HG03469 (cell line): ENCODE results near the gene ESR1.
"Not testable (repeated sequence)": the region's sequence is repeated elsewhere in the genome, so short reads cannot be mapped to it uniquely, and the experiment has no call there.

ENCODE experiments used
- ATAC-seq: cut with Tn5 transposase; IDR thresholded peaks from one replicate; pipeline ENCODE4 v1.9.1; 2021; ENCODE audit warnings: mild to moderate bottlenecking, moderate library complexity, moderate number of reproducible peaks; ENCODE audit not compliant: unreplicated experiment

ESR1 gene

DNA sequence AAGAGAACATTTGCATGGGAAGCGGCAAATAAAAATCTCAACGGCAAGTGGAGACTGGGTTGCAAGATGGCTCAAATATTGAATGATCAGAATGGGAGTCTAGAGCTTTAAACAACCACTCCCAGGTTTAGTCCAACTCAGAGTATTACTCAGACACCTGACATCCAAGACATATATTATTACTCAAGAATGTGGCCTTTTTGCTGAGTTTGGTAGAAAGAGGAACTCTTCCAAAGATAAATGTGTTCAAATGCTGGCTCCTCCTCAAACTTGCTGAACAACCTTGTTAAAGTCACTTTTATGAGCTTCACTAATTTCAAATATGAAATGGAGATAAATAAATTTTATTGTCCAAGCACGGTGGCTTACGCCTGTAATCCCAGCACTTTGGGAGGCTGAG is 77.8 kb downstream of the ESR1 start:
- no peak for ATAC-seq

DNA sequence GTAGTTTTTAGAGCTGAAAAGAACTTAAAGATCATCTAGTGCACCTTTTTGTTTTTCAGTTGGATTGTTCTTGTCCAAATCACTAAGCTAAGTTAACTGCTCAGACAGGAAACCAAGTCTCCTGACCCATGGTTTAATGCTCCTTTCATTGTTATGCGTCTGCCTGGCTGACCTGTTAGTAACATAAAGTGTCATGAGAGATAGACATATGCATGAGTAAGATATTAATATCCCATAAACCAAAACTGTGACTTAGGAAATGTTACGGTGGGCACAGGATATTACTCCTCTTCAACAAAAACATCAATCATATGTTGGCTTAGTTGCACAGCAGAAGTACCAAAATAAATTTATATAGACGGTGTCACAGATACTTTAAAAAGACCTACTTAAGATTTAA is 84.0 kb downstream of the ESR1 start:
- no peak for ATAC-seq

DNA sequence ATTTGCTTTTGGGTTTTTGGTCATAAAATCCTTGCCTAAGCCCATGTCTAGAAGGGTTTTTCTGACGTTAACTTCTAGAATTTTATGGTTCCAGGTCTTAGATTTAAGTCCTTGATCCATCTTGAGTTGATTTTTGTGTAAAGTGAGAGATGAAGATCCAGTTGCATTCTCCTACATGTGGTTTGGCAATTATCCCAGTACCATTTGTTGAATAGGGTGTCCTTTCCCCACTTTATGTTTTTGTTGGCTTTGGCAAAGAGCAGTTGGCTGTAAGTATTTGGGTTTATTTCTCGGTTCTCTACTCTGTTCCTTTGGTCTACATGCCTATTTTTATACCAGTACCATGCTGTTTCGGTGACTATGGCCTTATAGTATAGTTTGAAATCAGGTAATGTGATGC is 86.9 kb downstream of the ESR1 start:
- not testable (repeated sequence) for ATAC-seq

DNA sequence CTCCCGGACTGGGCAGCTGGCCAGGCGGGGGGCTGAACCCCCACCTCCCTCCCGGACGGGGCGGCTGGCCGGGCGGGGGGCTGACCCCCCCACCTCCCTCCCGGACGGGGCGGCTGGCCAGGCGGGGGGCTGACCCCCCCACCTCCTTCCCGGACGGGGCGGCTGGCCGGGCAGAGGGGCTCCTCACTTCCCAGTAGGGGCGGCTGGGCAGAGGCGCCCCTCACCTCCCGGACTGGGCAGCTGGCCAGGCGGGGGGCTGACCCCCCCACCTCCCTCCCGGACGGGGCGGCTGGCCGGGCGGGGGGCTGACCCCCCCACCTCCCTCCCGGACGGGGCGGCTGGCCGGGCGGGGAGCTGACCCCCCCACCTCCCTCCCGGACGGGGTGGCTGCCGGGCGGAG is 91.7 kb downstream of the ESR1 start:
- ATAC-seq, result not testable (repeated sequence)

DNA sequence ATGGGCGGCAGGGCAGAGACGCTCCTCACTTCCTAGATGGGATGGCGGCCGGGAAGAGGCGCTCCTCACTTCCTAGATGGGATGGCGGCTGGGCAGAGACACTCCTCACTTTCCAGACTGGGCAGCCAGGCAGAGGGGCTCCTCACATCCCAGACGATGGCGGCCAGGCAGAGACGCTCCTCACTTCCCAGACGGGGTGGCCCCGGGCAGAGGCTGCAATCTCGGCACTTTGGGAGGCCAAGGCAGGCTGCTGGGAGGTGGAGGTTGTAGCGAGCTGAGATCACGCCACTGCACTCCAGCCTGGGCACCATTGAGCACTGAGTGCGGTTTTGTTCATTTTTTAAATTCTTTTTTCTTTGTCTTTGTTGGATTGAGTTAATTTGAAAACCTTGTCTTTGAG is 92.3 kb downstream of the ESR1 start:
- ATAC-seq, result not testable (repeated sequence)

DNA sequence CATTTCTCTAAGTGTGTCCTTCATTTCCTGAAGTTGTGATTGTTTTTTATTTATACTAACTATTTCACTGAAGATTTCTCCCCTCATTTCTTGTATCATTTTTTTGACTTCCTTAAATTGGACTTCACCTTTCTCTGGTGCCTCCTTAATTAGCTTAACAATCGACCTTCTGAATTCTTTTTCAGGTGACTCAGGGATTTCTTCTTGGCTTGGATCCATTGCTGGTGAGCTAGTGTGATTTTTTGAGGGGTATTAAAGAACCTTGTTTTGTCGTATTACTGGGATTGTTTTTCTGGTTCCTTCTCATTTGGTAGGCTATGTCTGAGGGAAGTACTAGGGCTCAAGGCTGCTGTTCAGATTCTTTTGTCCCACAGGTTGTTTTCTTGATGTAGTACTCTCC is 92.8 kb downstream of the ESR1 start:
- ATAC-seq, result no peak

DNA sequence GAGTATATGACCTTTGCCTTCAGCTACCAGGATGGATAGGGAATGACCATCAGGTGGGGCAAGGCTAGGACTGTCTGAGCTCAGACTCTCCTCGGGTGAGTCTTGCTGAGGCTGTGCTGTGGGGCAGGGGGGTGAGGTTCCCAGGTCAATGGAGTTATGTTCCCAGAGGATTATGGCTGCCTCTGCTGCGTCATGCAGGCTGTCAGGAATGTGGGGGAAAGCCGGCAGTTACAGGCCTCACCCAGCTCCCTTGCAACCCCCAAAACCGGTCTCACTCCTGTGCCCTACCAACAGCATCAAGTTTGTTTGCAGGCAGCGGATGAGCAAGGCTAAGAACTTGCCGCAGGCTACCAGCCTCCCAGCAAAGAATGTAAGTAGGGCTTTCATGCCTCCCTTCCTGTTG is 93.5 kb downstream of the ESR1 start:
- ATAC-seq, result no peak

DNA sequence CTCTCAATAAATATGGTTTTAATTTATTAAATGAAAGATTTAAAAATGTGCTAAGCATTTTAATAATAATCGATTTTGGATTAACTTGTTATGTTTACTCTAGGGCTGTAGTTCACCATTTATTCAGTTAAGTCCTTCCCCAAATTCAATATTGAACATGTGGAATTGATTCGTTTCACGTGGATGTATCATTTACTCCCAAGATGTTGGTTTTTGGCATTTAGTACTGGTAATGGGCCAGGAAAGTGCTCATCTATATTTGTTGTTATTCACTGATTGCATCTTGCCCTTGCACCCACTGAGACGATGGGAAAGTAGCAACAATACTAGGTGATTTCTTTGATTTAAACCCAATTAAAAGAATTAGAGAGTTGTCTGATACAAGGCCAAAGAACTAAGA is 97.1 kb downstream of the ESR1 start:
- no peak for ATAC-seq

DNA sequence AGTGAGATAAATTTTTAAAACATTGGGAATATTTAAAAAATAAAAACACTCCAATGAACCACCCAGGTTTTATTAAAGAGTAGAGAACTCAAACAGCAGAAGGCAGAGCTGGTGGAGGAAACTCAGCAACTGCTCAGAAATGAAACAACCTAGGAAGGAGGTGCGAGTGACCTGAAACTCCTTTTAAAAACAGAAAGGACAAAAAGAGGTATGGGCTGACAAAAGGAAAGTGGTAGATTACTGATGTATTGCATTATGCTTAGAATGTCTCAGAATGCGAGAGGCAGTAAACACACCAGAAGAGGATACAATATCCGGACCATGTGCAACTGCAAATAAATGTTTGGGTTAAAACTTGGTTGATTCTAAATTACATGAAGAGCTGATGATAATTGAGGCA is 97.6 kb downstream of the ESR1 start:
- ATAC-seq, result no peak

DNA sequence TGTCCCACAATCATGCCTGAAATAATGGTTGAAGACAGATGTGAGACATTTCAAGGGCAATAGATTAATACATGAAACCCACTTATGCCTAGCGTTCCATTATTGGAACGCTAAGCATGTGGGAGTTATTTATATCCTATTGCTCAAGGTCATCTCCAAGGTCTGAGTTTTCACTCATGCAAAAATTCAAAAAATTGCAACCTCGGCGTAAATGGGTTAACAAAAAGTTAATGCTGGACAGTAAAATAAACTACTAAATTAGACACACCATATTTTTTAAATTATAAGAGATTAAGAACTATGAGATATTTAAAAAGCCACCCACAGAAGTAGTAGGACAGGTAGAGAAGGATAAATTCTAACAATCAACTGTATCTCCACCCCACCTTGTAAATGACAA is 98.4 kb downstream of the ESR1 start:
- ATAC-seq, result no peak

DNA sequence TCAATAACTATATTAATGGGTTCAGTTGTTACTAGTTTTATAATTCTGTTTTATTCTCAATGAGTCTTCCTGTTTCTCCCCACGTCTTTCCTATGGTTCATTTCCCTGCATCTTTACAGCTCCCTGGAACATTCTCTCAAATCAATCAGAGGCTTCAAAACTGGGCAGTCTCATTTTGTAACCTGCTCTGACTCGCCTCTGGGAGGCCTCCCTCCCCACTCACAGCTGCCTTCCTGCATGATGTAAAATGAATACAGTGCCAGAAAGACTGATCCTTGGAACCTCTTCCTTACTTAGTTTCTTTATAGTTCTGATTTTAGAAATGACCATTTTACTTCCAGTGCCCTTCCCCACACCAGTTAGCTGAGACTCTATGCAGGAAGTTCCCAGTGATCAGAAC is 103.9 kb downstream of the ESR1 start:
- no peak for ATAC-seq

DNA sequence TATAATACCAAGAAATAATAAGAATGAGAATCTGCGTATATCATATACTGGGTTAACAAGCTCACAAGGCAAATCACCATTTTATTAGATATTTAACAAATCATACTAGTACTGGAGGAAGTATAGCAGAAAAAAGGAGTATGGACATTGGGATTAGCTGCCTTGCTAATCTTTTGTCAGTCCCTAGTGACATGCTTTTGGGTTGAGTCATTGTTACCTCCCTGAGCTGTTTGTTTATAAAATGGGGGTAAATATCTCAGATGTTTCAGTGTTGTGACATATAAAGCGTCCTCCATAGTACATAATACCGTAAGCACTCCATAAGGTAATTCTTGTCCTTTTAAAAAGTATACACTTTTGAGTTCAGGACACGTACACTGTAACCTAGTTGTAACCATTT is 107.0 kb downstream of the ESR1 start:
- ATAC-seq, result no peak

DNA sequence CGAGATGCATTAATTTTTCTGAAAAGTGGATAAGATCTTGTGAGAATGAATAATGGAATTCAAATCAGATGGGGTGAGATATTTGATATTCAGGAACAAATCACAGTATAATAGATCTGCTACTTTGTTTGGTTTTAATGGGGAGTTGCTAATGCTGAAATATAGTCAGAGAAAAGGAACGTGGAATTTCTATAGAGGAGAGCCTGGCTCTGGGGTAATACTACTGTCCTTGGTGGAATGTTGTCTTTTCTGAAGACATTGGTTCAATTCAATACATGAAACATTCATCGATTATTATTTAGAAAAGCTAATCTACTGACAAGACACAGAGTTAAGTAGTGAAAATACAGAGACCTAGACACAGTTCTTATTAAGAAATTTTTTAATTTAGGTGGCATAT is 108.6 kb downstream of the ESR1 start:
- ATAC-seq, result no peak

DNA sequence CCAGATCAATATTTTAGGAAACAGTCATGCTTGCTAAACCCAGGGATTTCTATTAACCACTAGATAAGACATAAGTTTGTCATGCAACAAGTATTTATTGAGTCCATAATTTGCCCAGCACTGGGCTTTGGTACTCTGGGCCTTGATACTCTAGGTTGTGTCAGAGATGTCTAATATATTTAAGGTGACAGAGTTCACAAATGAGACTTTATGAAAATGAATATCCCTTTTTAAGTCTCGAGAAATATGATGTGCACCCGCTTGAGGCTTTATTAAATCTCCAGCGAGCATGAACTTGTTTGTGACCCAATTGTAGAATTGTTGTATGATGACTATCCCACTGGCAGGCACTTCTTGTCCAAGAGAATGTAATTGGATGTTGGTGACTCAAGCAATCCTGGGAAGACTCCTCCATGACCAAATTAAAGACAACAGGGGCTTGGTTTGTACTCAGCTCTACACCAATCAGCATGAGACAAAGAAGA is 109.2 kb downstream of the ESR1 start:
- no peak for ATAC-seq

DNA sequence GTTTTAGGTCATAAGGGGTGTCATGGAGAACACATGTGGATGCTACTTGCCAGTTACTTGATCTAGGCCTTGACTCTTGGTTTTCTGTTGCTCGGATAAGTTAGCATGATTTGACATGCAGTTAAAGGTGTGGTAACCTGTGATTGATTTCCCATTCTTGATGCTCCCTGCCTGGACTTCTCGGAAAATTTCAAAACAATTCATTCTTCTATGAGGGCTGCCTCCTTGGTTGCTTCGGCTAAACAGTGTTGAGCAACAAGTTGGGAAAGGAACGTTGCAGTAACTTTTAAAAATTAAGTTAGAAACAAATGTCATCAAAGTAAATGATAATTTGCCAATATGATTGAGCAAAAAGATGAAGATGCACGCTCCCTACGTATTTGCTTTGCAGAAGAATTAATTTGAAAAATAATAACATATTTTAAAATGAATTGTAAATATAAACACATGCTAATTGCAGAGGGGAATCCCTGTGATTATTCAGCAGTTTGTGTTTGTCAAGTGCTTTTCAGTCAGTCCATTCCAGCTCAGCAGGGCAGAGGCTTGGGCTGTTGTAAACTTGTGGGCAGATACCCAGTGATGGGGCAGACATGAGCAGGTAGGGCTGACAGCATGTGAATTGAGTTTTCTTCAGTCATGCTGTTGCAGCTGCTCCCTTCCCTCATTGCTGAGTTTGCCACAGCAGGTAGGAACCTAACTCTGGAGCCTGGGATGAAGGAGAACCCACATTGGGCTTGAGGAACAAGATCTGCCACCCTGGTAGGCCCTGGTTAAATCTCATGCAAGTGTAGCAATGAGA is 110.2 kb downstream of the ESR1 start:
- no peak for ATAC-seq

DNA sequence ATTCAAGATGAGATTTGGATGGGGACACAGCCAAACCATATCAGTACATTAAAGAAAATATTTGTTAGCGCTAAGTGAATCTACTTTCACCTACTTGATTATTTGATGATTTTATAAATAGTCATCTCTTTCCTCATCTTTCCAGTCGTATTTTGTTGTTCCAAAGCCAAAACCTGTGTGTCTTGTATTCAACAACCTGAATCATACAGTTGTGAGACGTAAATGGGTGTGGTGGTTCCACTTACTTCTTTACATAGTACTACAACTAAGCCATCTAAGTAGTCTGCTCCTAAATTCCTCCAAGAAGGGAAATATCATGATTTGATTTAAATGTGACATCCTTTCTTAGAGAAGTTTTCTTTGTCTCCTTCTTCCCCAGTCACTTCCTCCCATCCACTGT is 132.8 kb downstream of the ESR1 start:
- ATAC-seq, result no peak

DNA sequence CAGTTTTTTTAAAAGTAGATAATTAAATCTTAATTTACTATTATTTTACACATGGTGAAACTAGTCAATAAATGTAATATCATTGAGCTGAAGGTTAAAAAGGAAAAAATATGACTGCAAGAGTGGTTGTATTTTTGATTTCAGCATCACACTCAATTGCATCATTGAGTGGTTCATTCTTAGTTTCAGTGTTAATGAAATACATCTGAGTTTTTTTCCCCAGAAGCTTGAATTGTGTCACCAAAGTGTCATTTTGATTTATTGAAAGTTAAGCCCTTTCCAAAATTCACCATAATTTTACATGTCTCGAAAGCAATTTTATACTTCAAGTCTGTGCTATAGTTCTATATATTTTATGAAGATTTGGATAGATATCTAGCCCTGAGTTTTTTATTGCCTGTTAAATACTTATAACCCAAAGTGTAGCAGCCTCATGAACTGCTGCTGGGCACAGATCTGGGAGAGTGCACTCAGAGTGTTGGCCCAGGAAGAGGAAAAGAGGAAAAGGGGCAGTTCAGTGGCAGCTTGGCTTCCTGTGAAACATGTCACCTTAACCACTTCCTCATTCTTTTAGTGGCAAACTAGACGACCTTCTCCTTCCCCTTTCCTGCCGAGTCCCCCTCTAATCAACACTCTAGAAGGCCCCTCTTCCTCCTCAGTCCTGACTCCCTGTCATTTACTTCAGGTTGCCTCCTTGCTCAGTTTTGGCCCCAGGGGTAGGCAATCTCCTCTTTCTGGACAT is 140.7 kb downstream of the ESR1 start:
- no peak for ATAC-seq

DNA sequence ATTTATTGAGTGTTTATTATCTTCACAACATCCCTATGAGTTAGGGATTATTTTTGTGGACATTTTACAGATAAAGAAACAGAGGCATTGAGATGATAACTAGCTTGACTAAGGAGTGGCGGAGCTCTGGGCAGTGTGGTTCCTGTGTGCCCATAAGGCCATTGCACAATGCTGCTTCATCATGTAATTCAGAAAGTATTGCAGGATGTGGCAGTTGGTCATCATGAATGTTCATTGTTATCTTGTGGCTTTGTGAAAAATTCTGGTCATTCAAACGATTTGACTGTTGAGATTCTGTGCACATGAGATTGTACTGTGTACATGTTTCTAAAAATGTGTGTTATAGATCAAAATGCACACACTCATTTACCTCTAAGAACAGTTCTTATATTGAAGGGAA is 150.8 kb downstream of the ESR1 start:
- ATAC-seq, result no peak

DNA sequence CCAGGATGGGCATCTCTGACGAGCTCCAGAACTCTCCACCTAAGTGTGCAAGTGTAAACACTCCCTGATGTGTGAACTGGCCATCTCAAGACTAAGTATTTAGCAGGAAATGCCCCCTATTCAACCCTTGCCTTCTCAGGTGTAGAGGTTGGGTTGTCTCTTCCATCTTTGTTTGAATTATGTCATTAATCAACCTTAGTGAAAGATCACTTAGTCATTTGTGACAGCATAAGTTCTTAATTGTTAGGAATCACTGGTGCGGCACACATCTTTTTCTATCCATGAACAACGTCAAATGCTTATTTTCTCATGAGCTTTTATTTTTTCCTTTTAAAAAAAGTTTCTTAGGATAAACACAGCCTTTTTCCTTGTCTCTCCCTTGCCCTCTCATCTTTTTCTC is 151.6 kb downstream of the ESR1 start:
- no peak for ATAC-seq

DNA sequence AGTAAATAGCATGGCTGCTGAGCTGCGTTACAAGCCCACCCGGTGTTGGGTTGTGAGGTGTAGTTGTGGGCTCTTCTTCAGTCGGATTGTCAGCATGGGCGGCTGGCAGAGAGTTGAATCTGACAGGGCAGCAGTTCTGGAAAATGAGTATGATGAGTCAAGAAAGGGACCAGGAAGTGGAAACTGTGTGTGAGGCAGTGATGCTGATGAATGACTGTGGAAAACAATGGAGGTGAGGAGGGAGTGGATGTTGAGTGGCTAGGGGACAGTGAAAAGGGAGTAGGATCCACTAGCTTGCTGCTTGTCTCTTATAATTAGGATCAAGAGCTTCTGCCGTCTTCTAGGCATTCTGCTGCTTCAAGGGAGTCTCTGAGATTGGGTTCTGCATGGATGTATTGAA is 154.3 kb downstream of the ESR1 start:
- ATAC-seq, result no peak

DNA sequence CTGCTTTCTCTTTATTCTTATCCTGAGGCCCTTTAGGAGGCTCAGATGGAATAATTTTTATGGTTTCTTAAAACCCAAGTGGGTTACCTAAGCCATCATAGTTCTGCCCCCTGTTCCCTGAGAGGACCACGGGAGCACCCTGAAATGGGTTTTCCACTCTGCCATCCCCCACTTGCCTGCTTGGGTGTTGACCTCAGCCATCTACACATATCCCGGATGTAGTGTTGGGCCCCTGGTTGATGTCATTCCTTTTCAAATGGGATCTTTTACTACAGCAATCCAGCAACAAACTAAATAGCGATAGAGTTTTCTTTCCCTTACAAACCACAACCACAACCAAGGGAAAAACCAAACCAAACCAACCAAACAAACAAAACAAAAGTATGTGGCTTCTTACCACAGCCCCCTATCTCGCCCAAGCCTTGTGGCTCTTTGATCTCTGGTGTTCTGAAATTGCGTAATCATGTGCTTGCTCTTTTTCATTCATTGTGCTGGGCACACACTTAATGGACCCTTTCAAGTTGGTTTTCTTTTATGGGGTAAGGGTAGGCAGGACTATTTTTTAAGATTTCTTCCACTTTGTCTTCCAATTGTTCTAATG is 154.9 kb downstream of the ESR1 start:
- ATAC-seq, result no peak

DNA sequence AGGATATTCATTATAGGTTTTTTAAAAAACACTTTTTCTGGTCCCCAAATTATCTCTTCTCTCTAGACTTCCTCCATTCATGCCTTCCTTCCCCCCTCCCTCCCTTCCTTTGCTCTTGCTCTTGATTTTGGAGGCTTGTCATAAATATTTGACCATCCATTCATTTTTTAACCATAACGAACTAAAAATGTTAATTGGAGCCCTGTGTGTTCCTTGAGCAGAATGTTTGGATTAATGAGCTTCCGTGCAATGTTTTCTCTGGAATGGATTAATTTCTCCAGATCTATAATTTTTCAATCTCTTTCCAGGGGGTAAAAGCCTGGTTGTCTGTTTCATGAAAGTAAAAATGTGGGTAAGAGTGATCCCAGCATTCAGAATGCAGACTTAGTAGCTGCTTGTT is 155.5 kb downstream of the ESR1 start:
- ATAC-seq, result no peak
